ENCODE data around the gene TMEM106A.
"Not testable (repeated sequence)": the region's sequence is repeated elsewhere in the genome, so short reads cannot be mapped to it uniquely, and the experiment has no call there.

Gene TMEM106A

GRCh38 chr17:43211480-43212402, at the start of gene TMEM106A:
Gene TMEM106A, plus strand, starts transcription at chr17:43211875. Its CDS starts 1,167 bp downstream, at chr17:43213042.
- H3K27ac ChIP-seq, result peak within 1 kb of the TSS; percentile 83
- CTCF ChIA-PET, result no interaction called here
- POLR2A ChIA-PET (ENCODE audit: low non-redundant PET), result interaction anchor here (0.7 kb wide), 1 partner anchor 30 kb away, joined by 3 read pairs; no protein-coding TSS in a partner anchor
- TF ChIP-seq CTCF (conservative IDR thresholded peaks at IDR 0.05; ENCODE audit: low read depth), result peak; percentile 16; the same call in 1 of the 2 replicates
- DNase-seq (ENCODE audit: low spot score), result peak; percentile 95

GRCh38 chr17:43165971-43166370, 45.7 kb upstream of the TMEM106A start:
- H3K27ac ChIP-seq; CTCF ChIA-PET; DNase-seq (ENCODE audit: low spot score); POLR2A ChIA-PET (ENCODE audit: low non-redundant PET): not testable (repeated sequence)

- DNase-seq (ENCODE audit: low spot score), result peak; percentile 32
- peak overlapping the region; percentile 96 for H3K27ac ChIP-seq
- POLR2A ChIA-PET (ENCODE audit: low non-redundant PET), result interaction anchor here (0.6 kb wide), 1 partner anchor 19 kb away, joined by 4 read pairs; no protein-coding TSS in a partner anchor
- CTCF ChIA-PET, result interaction anchor here (0.6 kb wide), 1 partner anchor 113 kb away, joined by 3 read pairs; no protein-coding TSS in a partner anchor
- TF ChIP-seq CTCF (conservative IDR thresholded peaks at IDR 0.05; ENCODE audit: low read depth), result no peak
Measured at GRCh38 chr17:43169561-43170139, 42.0 kb upstream of the TMEM106A start.

GRCh38 chr17:43170140-43170765, 41.4 kb upstream of the TMEM106A start:
- POLR2A ChIA-PET (ENCODE audit: low non-redundant PET), result interaction anchor here (0.6 kb wide), 1 partner anchor 20 kb away, joined by 4 read pairs; no protein-coding TSS in a partner anchor
- DNase-seq (ENCODE audit: low spot score), result peak; percentile 98
- no peak for TF ChIP-seq CTCF (conservative IDR thresholded peaks at IDR 0.05; ENCODE audit: low read depth)
- H3K27ac ChIP-seq, result peak overlapping the region; percentile 96
- CTCF ChIA-PET, result interaction anchor here (0.6 kb wide), 1 partner anchor 114 kb away, joined by 3 read pairs; no protein-coding TSS in a partner anchor

- POLR2A ChIA-PET (ENCODE audit: low non-redundant PET), result interaction anchor here (0.7 kb wide), 1 partner anchor 45 kb away, joined by 4 read pairs; no protein-coding TSS in a partner anchor
- no peak for TF ChIP-seq CTCF (conservative IDR thresholded peaks at IDR 0.05; ENCODE audit: low read depth)
- peak within 1 kb of the TSS; percentile 96 for H3K27ac ChIP-seq
- CTCF ChIA-PET, result no interaction called here
- DNase-seq (ENCODE audit: low spot score), result peak; percentile 99
Measured at GRCh38 chr17:43170766-43171585, 40.7 kb upstream of the TMEM106A start, which contains the start of gene NBR1. Gene NBR1, plus strand, starts transcription at chr17:43171214. Its CDS starts 4,586 bp downstream, at chr17:43175800.
